Erythroblast (primary cell): ENCODE measurements around the gene NR3C1.

Experiments
- GATA1 ChIP-seq: IDR thresholded peaks from 2 replicates; pipeline ENCODE4 v1.6.1; 2011; ENCODE audit warnings: low read depth, mild to moderate bottlenecking, control low read depth, low read length, moderate library complexity
- POLR2A ChIP-seq: IDR thresholded peaks from 2 replicates; pipeline ENCODE4 v1.6.1; 2011; ENCODE audit warnings: mild to moderate bottlenecking, low read length

DNA sequence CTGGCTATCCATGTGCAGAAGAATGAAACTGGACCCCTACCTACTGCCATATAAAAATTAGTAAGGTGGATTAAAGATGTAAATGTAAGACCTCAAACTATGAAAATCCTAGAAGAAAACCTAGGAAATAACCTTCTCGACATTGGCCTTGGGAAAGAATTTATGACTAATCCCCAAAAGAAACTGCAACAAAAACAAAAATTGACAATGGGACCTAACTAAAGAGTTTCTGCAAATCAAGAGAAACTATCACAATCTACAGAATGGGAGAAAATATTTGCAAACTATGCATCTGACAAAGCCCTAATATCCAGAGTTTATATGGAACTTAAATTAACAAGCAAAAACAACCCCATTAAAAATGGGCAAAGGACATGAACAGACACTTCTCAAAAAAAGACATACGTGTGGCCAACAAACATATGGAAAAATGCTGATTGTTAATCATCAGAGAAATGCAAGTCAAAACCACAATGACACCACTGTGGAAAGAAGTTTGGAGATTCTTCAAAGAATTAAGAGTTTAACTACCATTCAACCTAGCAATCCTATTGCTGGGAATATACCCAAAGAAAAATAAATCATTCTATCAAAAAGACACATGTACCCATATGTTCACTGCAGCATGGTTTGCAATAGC, 98.5 kb downstream of the NR3C1 start:
- TF ChIP-seq POLR2A (no peak), GATA1 (no peak)
